ENCODE data around the gene IDS. TPM values are rescaled to one million over a fixed set of nuclear protein-coding genes. Genes with fewer than 3 reads are reported as not detected.

IDS gene
- total and polyA plus RNA-seq, 2 donors (not counting 3 experiments of a cell fraction or from before 2014, with no cell fraction given), result 35.2 to 44.0 TPM

DNA sequence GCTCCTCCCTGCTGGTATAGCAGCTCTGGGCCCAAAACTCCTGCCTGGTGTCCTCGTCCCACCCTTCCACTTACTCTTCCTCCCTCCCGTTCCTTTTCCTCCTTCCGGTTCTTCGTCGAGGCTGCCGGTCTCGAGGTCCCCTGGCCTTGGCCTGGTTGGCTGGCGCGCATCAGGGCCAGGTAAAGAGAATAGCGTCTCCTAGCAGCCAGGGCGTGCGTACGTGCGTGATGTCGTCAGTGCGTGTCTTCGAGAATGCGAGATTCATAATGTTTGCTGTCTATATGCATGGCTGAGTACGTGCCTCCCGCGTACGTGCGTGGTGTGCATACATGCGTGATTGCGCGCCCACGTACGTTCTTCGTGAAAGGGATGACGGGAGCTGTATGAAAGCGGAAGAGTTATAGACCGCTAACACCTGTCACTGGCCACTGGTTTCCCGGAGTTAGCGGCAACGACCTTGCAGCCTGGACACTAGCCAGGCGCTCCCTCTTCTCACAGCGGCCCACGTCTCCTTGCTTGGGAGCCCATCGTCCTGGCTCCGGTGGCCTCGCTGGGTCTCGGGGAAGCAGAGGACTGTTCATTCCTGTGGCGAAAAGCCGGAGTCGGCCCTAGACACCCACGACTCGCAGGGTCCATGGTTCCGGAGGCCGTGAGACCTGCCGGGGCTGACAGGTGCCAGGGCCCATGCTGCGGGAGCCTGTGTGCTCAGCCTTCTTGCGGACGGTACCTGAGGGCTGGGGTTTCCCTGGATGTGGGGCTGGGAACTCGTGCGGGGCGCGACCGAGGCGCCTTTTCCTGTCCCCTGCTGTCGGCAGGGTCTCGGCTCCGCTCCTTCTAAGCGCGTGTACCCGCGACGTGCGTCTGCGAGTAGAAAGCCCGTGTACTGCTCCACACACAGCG, 35.8 kb upstream of the IDS start, which contains the start of gene EOLA1:
TSS of gene EOLA1 (plus strand) at position 392 of the 900 bp plus-strand sequence. CDS start 4,619 bp downstream, outside the sequence.
- H3K9ac ChIP-seq (replicated peaks; ENCODE audit: extremely low read depth, insufficient read depth, low read length), result peak within 1 kb of the TSS; percentile 53
- peak; percentile 96 for DNase-seq (ENCODE audit: low read depth, low spot score)
- peak within 1 kb of the TSS in 2 of 3 experiments; percentile 47 to 90 for H3K4me3 ChIP-seq (replicated peaks in 1 of 3; ENCODE audit: insufficient read depth in 1 of 3, low read depth in 1 of 3, low read length in 3 of 3)
- no peaks in the 10 kb centered on the region for H3K79me2 ChIP-seq (ENCODE audit: control insufficient read depth, insufficient read depth, low read length)
- peak within 1 kb of the TSS; percentile 48 for H3K27ac ChIP-seq (ENCODE audit: insufficient read depth, low read depth, low read length)
- H3K9me3 ChIP-seq (replicated peaks; ENCODE audit: control insufficient read depth, insufficient read depth, low read length), result no peaks in the 10 kb centered on the region
- no peaks in the 10 kb centered on the region for H3K27me3 ChIP-seq (ENCODE audit: control insufficient read depth in 2 of 2, insufficient read depth in 2 of 2, low read length in 2 of 2)
- ChIA-PET CTCF (interaction anchor here (1.0 to 3.4 kb wide), 6 partner anchors 13 to 397 kb away, joined by 3 to 20 read pairs (median 4); partner anchors contain the start of genes EOLA2 and IDS), POLR2A (interaction anchor here (1.0 to 2.5 kb wide), 3 partner anchors 14 to 398 kb away, joined by 7 to 16 read pairs (median 15); partner anchors contain the start of genes EOLA2 and IDS)
- TF ChIP-seq POLR2A (IDR thresholded peaks at IDR 0.05; ENCODE audit: low read depth, low read length), result peak; percentile 38
- TF ChIP-seq, protein P1, sequence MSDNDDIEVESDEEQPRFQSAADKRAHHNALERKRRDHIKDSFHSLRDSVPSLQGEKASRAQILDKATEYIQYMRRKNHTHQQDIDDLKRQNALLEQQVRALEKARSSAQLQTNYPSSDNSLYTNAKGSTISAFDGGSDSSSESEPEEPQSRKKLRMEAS (IDR thresholded peaks at IDR 0.05; ENCODE audit: insufficient read depth, insufficient read length), result no peak
- no peaks in the 10 kb centered on the region for H3K9me1 ChIP-seq (replicated peaks; ENCODE audit: control insufficient read depth, extremely low read depth, insufficient read depth, low read length)
- H4K20me1 ChIP-seq (replicated peaks; ENCODE audit: control insufficient read depth, extremely low read depth, insufficient read depth, low read length), result no peaks in the 10 kb centered on the region
- H3K36me3 ChIP-seq (ENCODE audit: control insufficient read depth in 2 of 2, extremely low read depth in 1 of 2, insufficient read depth in 2 of 2, low read length in 2 of 2), result no peaks in the 10 kb centered on the region
- intact Hi-C loops (cut with micrococcal nuclease) (no loop called here), dilution Hi-C loops (cut with MboI; ENCODE audit: extremely low pct_ligation_motif_present, low sequenced_read_pairs) (no loop called here)
- H3K4me2 ChIP-seq (ENCODE audit: insufficient read depth, low read length), result peak within 1 kb of the TSS; percentile 55
- H2AFZ ChIP-seq (ENCODE audit: low read depth, low read length), result peak within 1 kb of the TSS; percentile 47
- FAIRE-seq, result peak; percentile 99
- H3K4me1 ChIP-seq (ENCODE audit: control insufficient read depth, extremely low read depth, insufficient read depth, low read length), result peaks cover 5% of the 10 kb centered on the region
- BruUV-seq (replicated peaks), result no TSS peak

DNA sequence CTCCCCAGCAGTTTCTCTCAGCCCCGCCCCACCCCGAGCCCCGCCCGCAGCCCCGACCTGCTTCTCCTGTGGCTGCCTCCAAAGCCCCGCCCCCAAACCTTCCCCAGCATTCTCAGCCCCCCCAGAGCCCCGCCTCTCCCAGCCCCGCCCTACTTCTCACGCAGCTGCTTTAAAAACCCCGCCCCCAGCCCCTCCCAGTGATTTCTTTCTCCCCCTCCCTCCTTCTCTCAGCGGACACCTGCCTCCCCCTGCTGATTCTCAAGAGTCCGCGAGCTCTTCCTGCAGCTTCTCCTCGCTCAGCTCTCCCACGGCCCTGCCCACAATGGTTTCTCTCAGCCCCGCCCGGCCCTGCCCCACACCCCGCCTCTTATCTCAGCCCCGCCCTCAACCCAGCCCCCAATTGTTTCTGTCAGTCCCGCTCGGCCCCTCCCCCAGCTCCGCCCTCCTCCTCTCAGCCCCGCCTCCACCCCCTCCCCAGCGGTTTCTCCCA, 35.1 kb upstream of the IDS start:
- peak overlapping the region; percentile 47 for H2AFZ ChIP-seq (ENCODE audit: low read depth, low read length)
- H4K20me1 ChIP-seq (replicated peaks; ENCODE audit: control insufficient read depth, extremely low read depth, insufficient read depth, low read length), result no peaks in the 10 kb centered on the region
- FAIRE-seq (no peak), DNase-seq (ENCODE audit: low read depth, low spot score) (no peak)
- peak overlapping the region; percentile 48 for H3K27ac ChIP-seq (ENCODE audit: insufficient read depth, low read depth, low read length)
- POLR2A ChIA-PET, result interaction anchor here (1.0 to 2.5 kb wide), 3 partner anchors 13 to 398 kb away, joined by 7 to 16 read pairs (median 15); partner anchors contain the start of genes EOLA2 and IDS
- H3K36me3 ChIP-seq (ENCODE audit: control insufficient read depth in 2 of 2, extremely low read depth in 1 of 2, insufficient read depth in 2 of 2, low read length in 2 of 2), result no peaks in the 10 kb centered on the region
- H3K9ac ChIP-seq (replicated peaks; ENCODE audit: extremely low read depth, insufficient read depth, low read length), result peak overlapping the region; percentile 53
- peak overlapping the region in 1 of 3 experiments; percentile 90 for H3K4me3 ChIP-seq (replicated peaks in 1 of 3; ENCODE audit: insufficient read depth in 1 of 3, low read depth in 1 of 3, low read length in 3 of 3)
- H3K4me2 ChIP-seq (ENCODE audit: insufficient read depth, low read length), result no peak overlapping the region
- H3K79me2 ChIP-seq (ENCODE audit: control insufficient read depth, insufficient read depth, low read length), result no peaks in the 10 kb centered on the region
- peaks cover 5% of the 10 kb centered on the region for H3K4me1 ChIP-seq (ENCODE audit: control insufficient read depth, extremely low read depth, insufficient read depth, low read length)
- H3K9me1 ChIP-seq (replicated peaks; ENCODE audit: control insufficient read depth, extremely low read depth, insufficient read depth, low read length), result no peaks in the 10 kb centered on the region
- dilution Hi-C loops (cut with MboI; ENCODE audit: extremely low pct_ligation_motif_present, low sequenced_read_pairs) (no loop called here), intact Hi-C loops (cut with micrococcal nuclease) (no loop called here)
- CTCF ChIA-PET, result interaction anchor here (0.8 to 3.4 kb wide), 8 partner anchors 12 to 400 kb away, joined by 3 to 20 read pairs (median 5); partner anchors contain the start of genes EOLA2 and IDS
- BruUV-seq (replicated peaks), result no TSS peak
- H3K9me3 ChIP-seq (replicated peaks; ENCODE audit: control insufficient read depth, insufficient read depth, low read length), result no peaks in the 10 kb centered on the region
- TF ChIP-seq EZH2 (IDR thresholded peaks at IDR 0.05; ENCODE audit: borderline replicate concordance, low read depth, low read length, severe bottlenecking), result no peak
- H3K27me3 ChIP-seq (ENCODE audit: control insufficient read depth in 2 of 2, insufficient read depth in 2 of 2, low read length in 2 of 2), result no peaks in the 10 kb centered on the region

Measured in endothelial cell of umbilical vein (primary cell).